Measurements from ENCODE around the gene SYCP1.

DNA sequence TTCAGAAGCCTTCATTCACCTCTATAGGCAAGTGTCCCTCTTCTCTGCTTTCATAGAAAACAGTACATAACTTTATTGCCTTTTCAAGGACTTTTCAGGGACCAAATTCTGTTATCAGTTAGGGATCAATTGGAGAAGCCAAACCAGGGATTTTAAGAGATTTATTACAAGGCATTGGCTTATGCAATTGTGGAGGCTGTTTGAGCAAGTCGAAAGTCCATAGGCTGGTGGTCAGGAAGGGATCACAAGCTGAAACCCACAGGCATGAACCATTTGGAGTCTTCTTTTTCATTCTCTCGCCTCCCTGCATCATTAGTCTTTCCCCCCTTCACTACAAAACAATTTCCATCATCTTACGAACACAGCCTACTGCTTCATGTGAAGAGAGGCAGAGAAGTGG lies 34.8 kb upstream of the SYCP1 start:
- TF ChIP-seq POLR2AphosphoS5 (IDR thresholded peaks at IDR 0.05; ENCODE audit: low read depth, low read length): no peak
- no peak for TF ChIP-seq PAX5 (IDR thresholded peaks at IDR 0.05; ENCODE audit: insufficient read depth, low read length, severe bottlenecking)
- no peak for TF ChIP-seq POLR2A (IDR thresholded peaks at IDR 0.05; ENCODE audit: low read depth, low read length)
